Loucy (cell line): ENCODE measurements around the gene ZNF280C.

ENCODE experiments used
- H2AFZ ChIP-seq: fragments of 200-600 bp; sonication (generic); 2 replicates; pipeline ENCODE4 v1.6.0; 2016; ENCODE audit warnings: antibody characterized with exemption, mild to moderate bottlenecking, low read length, moderate library complexity
- H3F3A ChIP-seq: fragments of 200-600 bp; 2 replicates; pipeline ENCODE4 v1.6.0; 2016; ENCODE audit warnings: antibody characterized with exemption, low read depth, mild to moderate bottlenecking
- H3K27me3 ChIP-seq: fragments of 200-600 bp; sonication (generic); 2 replicates; pipeline ENCODE4 v1.6.1; 2014; ENCODE audit warnings: low read length, mild to moderate bottlenecking; ENCODE audit not compliant: insufficient read depth, poor library complexity, severe bottlenecking
- H3K36me3 ChIP-seq: fragments of 200-600 bp; sonication (generic); 2 replicates; pipeline ENCODE4 v1.6.1; 2016; ENCODE audit warnings: low read length; ENCODE audit not compliant: insufficient read depth
- H3K4me1 ChIP-seq: fragments of 200-600 bp; sonication (generic); 2 replicates; pipeline ENCODE4 v1.5.1; 2014; ENCODE audit warnings: low read length, mild to moderate bottlenecking; ENCODE audit not compliant: insufficient read depth, poor library complexity, severe bottlenecking
- H3K4me2 ChIP-seq: fragments of 200-600 bp; sonication (generic); 2 replicates; pipeline ENCODE4 v1.6.0; 2014; ENCODE audit warnings: antibody characterized with exemption, low read length, low read depth, mild to moderate bottlenecking; ENCODE audit not compliant: poor library complexity, severe bottlenecking
- H3K4me3 ChIP-seq: fragments of 200-600 bp; sonication (generic); 2 replicates; pipeline ENCODE4 v1.5.1; 2014; ENCODE audit warnings: low read length, mild to moderate bottlenecking, mixed read lengths; ENCODE audit not compliant: poor library complexity, severe bottlenecking
- H3K79me2 ChIP-seq: fragments of 200-600 bp; sonication (generic); 2 replicates; pipeline ENCODE4 v1.6.1; 2014; ENCODE audit warnings: low read length; ENCODE audit not compliant: insufficient read depth
- H3K9ac ChIP-seq: fragments of 200-600 bp; sonication (generic); 2 replicates; pipeline ENCODE4 v1.6.0; 2014; ENCODE audit warnings: mild to moderate bottlenecking, low read depth, low read length, moderate library complexity; ENCODE audit not compliant: poor library complexity, severe bottlenecking
- H3K9me2 ChIP-seq: fragments of 200-600 bp; sonication (generic); replicated peaks from 2 replicates; pipeline ENCODE4 v1.6.1; 2016; ENCODE audit warnings: low read depth, low read length, mixed read lengths
- H3K9me3 ChIP-seq: fragments of 200-600 bp; sonication (generic); 2 replicates; pipeline ENCODE4 v1.6.1; 2014; ENCODE audit warnings: mild to moderate bottlenecking, antibody characterized with exemption, low read length, low read depth; ENCODE audit not compliant: insufficient read depth
- H4K20me1 ChIP-seq: fragments of 200-600 bp; sonication (generic); 2 replicates; pipeline ENCODE4 v1.6.0; 2014; ENCODE audit warnings: antibody characterized with exemption, low read length, mild to moderate bottlenecking; ENCODE audit not compliant: insufficient read depth, poor library complexity, severe bottlenecking
- EZH2phosphoT487 ChIP-seq: fragments of 200-600 bp; IDR thresholded peaks from 2 replicates; pipeline ENCODE4 v1.6.1; 2018; ENCODE audit warnings: antibody characterized with exemption, mild to moderate bottlenecking, moderate library complexity, borderline replicate concordance
- TF ChIP-seq, protein P1 (sequence below): fragments of 200-600 bp; sonication (generic); conservative IDR thresholded peaks from 2 replicates; pipeline ENCODE4 v1.5.1; 2014; ENCODE audit warnings: mild to moderate bottlenecking, antibody characterized with exemption, low read length

ZNF280C gene

DNA sequence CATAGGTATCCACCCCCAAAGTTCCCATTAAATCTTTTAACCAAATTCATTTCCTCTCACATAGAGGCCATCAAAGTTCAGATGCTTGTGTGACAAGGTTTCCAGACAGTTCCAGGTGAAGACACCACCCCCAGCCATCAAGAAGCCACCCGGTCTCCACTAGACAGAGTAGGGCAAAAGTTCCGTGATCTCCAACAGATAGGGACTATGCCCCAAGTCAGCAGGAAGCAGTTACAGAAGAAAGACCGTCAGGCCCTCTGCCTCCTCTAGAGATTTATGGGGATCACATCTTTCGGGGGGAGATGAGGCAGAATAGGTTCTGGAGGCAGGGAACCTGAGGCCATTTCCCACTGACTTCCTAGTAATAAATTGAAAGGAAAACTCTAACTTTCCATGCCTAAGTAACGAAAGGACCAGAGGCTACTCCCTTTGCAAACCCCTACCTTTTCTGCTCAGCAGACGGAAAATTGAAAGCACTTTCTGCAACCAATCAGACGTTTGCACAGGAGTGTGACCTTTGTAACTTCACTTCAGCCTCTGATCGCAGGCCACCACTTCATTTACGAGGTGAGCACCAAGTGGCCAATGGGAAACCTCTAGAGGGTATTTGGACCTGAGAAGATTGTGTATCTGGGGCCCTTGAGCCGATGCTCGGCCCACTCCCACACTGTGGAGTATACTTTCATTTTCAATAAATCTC lies 18.5 kb upstream of the ZNF280C start:
- no peaks in the 10 kb centered on the region for H3K36me3 ChIP-seq
- H2AFZ ChIP-seq = no peak overlapping the region
- no peak overlapping the region for H3K4me2 ChIP-seq
- TF ChIP-seq EZH2phosphoT487 = no peak
- TF ChIP-seq, protein P1, sequence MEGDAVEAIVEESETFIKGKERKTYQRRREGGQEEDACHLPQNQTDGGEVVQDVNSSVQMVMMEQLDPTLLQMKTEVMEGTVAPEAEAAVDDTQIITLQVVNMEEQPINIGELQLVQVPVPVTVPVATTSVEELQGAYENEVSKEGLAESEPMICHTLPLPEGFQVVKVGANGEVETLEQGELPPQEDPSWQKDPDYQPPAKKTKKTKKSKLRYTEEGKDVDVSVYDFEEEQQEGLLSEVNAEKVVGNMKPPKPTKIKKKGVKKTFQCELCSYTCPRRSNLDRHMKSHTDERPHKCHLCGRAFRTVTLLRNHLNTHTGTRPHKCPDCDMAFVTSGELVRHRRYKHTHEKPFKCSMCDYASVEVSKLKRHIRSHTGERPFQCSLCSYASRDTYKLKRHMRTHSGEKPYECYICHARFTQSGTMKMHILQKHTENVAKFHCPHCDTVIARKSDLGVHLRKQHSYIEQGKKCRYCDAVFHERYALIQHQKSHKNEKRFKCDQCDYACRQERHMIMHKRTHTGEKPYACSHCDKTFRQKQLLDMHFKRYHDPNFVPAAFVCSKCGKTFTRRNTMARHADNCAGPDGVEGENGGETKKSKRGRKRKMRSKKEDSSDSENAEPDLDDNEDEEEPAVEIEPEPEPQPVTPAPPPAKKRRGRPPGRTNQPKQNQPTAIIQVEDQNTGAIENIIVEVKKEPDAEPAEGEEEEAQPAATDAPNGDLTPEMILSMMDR = no peak
- no peaks in the 10 kb centered on the region for H3F3A ChIP-seq
- no peaks in the 10 kb centered on the region for H3K9me2 ChIP-seq
- H3K9me3 ChIP-seq = no peaks in the 10 kb centered on the region
- no peaks in the 10 kb centered on the region for H4K20me1 ChIP-seq
- no peak overlapping the region for H3K4me3 ChIP-seq
- H3K27me3 ChIP-seq = no peaks in the 10 kb centered on the region
- no peak overlapping the region for H3K9ac ChIP-seq
- H3K4me1 ChIP-seq = no peaks in the 10 kb centered on the region
- no peaks in the 10 kb centered on the region for H3K79me2 ChIP-seq

GRCh38 chrX:130285710-130286109 lies 17.0 kb upstream of the ZNF280C start:
- H3K9me2 ChIP-seq = no peaks in the 10 kb centered on the region
- no peaks in the 10 kb centered on the region for H3K27me3 ChIP-seq
- H3K4me1 ChIP-seq = no peaks in the 10 kb centered on the region
- no peak overlapping the region for H2AFZ ChIP-seq
- no peak overlapping the region for H3K4me2 ChIP-seq
- H3K36me3 ChIP-seq = no peaks in the 10 kb centered on the region
- no peaks in the 10 kb centered on the region for H3K79me2 ChIP-seq
- no peaks in the 10 kb centered on the region for H4K20me1 ChIP-seq
- H3K9ac ChIP-seq = no peak overlapping the region
- H3K9me3 ChIP-seq = no peaks in the 10 kb centered on the region
- no peaks in the 10 kb centered on the region for H3F3A ChIP-seq
- H3K4me3 ChIP-seq = no peak overlapping the region
- no peak for TF ChIP-seq EZH2phosphoT487
- TF ChIP-seq, protein P1 = no peak

GRCh38 chrX:130285069-130285620 lies 16.4 kb upstream of the ZNF280C start:
- no peak for TF ChIP-seq EZH2phosphoT487
- TF ChIP-seq, protein P1 = no peak
- no peaks in the 10 kb centered on the region for H3K9me2 ChIP-seq
- no peaks in the 10 kb centered on the region for H3K79me2 ChIP-seq
- H2AFZ ChIP-seq = no peak overlapping the region
- no peaks in the 10 kb centered on the region for H3K4me1 ChIP-seq
- no peaks in the 10 kb centered on the region for H3K27me3 ChIP-seq
- H3K36me3 ChIP-seq = no peaks in the 10 kb centered on the region
- no peaks in the 10 kb centered on the region for H3F3A ChIP-seq
- no peak overlapping the region for H3K9ac ChIP-seq
- H3K9me3 ChIP-seq = no peaks in the 10 kb centered on the region
- H3K4me3 ChIP-seq = no peak overlapping the region
- no peaks in the 10 kb centered on the region for H4K20me1 ChIP-seq
- H3K4me2 ChIP-seq = no peak overlapping the region
